ENCODE measurements around the gene STEAP4.

The STEAP4 gene

GRCh38 chr7:88230646-88231045, 76.0 kb downstream of the STEAP4 start:
- Histone ChIP-seq H3K27me3 (ENCODE audit: low read depth, low read length) (no peaks in the 10 kb centered on the region), H3K9ac (ENCODE audit: low read length) (no peak overlapping the region), H3K27ac (ENCODE audit: low read length) (no peak overlapping the region), H2AFZ (ENCODE audit: low read depth, low read length) (no peak overlapping the region), H3K4me2 (ENCODE audit: low read length) (no peak overlapping the region), H3K36me3 (replicated peaks; ENCODE audit: low read depth, low read length) (no peaks in the 10 kb centered on the region), H4K20me1 (ENCODE audit: insufficient read depth, low read length) (no peaks in the 10 kb centered on the region), H3K4me3 (ENCODE audit: low read length) (no peak overlapping the region), H3K79me2 (ENCODE audit: low read length) (no peaks in the 10 kb centered on the region), H3K9me3 (ENCODE audit: insufficient read depth, low read length) (peaks cover 5% of the 10 kb centered on the region; the same call in 1 of the 2 replicates), H3K4me1 (ENCODE audit: low read length) (no peaks in the 10 kb centered on the region)
- TF ChIP-seq EZH2phosphoT487 (IDR thresholded peaks at IDR 0.05; ENCODE audit: low read depth) = no peak
- TF ChIP-seq, protein P1, sequence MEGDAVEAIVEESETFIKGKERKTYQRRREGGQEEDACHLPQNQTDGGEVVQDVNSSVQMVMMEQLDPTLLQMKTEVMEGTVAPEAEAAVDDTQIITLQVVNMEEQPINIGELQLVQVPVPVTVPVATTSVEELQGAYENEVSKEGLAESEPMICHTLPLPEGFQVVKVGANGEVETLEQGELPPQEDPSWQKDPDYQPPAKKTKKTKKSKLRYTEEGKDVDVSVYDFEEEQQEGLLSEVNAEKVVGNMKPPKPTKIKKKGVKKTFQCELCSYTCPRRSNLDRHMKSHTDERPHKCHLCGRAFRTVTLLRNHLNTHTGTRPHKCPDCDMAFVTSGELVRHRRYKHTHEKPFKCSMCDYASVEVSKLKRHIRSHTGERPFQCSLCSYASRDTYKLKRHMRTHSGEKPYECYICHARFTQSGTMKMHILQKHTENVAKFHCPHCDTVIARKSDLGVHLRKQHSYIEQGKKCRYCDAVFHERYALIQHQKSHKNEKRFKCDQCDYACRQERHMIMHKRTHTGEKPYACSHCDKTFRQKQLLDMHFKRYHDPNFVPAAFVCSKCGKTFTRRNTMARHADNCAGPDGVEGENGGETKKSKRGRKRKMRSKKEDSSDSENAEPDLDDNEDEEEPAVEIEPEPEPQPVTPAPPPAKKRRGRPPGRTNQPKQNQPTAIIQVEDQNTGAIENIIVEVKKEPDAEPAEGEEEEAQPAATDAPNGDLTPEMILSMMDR (IDR thresholded peaks at IDR 0.05; ENCODE audit: low read depth, low read length) = no peak

DNA sequence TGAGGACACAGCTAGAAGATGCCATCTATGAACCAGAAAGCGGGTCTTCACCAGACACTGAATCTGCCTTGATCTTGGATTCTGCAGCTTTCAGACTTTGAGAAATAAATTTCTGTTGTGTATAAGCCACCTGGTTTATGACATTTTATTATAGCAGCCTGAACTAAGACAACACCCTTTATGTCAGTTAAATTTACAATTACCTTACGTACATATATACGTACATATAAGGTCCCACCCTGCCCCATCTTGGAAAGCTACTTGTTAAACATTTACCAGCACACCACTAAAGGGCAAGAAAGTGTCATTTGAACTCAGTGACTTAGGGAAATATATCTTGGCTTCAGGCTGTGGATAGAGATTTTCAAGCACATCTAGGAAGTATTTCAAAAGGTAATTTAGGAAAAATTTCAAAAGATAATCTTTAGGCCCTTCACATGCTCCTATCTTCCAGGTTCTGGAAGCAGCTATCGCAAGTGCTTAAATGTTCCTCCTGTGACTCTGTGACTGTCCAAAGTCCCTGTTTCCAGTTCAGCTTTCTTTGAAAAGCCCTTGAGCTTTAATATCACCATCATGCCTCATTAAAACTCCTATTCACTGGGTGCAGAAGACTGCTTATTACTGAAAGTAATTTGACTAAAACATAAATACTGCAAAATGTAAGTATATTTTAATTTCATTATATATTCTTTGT, 77.2 kb downstream of the STEAP4 start:
- Histone ChIP-seq H4K20me1 (ENCODE audit: insufficient read depth, low read length) (no peaks in the 10 kb centered on the region), H3K9me3 (ENCODE audit: insufficient read depth, low read length) (peaks cover 5% of the 10 kb centered on the region; the same call in 1 of the 2 replicates), H3K36me3 (replicated peaks; ENCODE audit: low read depth, low read length) (no peaks in the 10 kb centered on the region), H3K4me2 (ENCODE audit: low read length) (no peak overlapping the region), H3K27me3 (ENCODE audit: low read depth, low read length) (no peaks in the 10 kb centered on the region), H2AFZ (ENCODE audit: low read depth, low read length) (no peak overlapping the region), H3K79me2 (ENCODE audit: low read length) (no peaks in the 10 kb centered on the region), H3K4me1 (ENCODE audit: low read length) (no peaks in the 10 kb centered on the region), H3K27ac (ENCODE audit: low read length) (no peak overlapping the region), H3K9ac (ENCODE audit: low read length) (no peak overlapping the region), H3K4me3 (ENCODE audit: low read length) (no peak overlapping the region)
- no peak for TF ChIP-seq EZH2phosphoT487 (IDR thresholded peaks at IDR 0.05; ENCODE audit: low read depth)
- TF ChIP-seq, protein P1 (IDR thresholded peaks at IDR 0.05; ENCODE audit: low read depth, low read length) = no peak

DNA sequence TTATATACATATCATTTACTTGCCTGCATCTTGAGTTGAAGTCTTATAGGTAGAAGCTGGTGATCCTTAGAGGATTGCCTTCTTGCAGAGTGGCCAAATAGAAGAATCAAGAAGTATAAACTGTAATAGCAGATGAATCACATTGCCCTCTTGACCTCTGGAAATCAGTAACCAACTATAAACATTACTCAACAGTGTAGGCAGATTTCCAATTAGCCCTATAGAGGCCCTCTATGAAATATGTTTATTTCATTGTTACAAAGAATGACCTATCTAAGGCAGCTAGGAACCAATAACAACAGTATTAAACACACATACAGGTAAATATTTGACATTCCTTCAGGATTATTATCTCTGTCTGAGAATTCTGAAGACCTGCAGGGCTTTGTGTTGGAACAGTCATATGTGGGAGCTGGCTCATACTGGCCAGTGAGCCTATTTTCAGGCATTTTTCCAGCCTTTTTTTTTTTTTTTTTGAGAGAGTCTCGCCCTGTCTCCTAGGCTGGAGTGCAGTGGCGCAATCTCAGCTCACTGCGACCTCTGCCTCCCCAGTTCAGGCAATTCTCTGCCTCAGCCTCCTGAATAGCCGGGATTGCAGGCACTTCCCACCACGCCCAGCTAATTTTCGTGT, 79.7 kb downstream of the STEAP4 start:
- H4K20me1 ChIP-seq (ENCODE audit: insufficient read depth, low read length) = no peaks in the 10 kb centered on the region
- no peaks in the 10 kb centered on the region for H3K79me2 ChIP-seq (ENCODE audit: low read length)
- no peak overlapping the region for H3K27ac ChIP-seq (ENCODE audit: low read length)
- no peak for TF ChIP-seq EZH2phosphoT487 (IDR thresholded peaks at IDR 0.05; ENCODE audit: low read depth)
- TF ChIP-seq, protein P1 (IDR thresholded peaks at IDR 0.05; ENCODE audit: low read depth, low read length) = no peak
- H3K4me1 ChIP-seq (ENCODE audit: low read length) = no peaks in the 10 kb centered on the region
- H3K4me2 ChIP-seq (ENCODE audit: low read length) = no peak overlapping the region
- H3K9me3 ChIP-seq (ENCODE audit: insufficient read depth, low read length) = peaks cover 5% of the 10 kb centered on the region; the same call in 1 of the 2 replicates
- H2AFZ ChIP-seq (ENCODE audit: low read depth, low read length) = no peak overlapping the region
- H3K4me3 ChIP-seq (ENCODE audit: low read length) = no peak overlapping the region
- H3K9ac ChIP-seq (ENCODE audit: low read length) = no peak overlapping the region
- no peaks in the 10 kb centered on the region for H3K27me3 ChIP-seq (ENCODE audit: low read depth, low read length)
- H3K36me3 ChIP-seq (replicated peaks; ENCODE audit: low read depth, low read length) = no peaks in the 10 kb centered on the region

- Histone ChIP-seq H3K27ac (ENCODE audit: low read length) (no peak overlapping the region), H4K20me1 (ENCODE audit: insufficient read depth, low read length) (no peaks in the 10 kb centered on the region), H3K4me1 (ENCODE audit: low read length) (peaks cover under 1% of the 10 kb centered on the region; the same call in 1 of the 2 replicates), H3K4me3 (ENCODE audit: low read length) (no peak overlapping the region), H3K79me2 (ENCODE audit: low read length) (no peaks in the 10 kb centered on the region), H3K36me3 (replicated peaks; ENCODE audit: low read depth, low read length) (no peaks in the 10 kb centered on the region), H3K27me3 (ENCODE audit: low read depth, low read length) (no peaks in the 10 kb centered on the region), H3K9me3 (ENCODE audit: insufficient read depth, low read length) (peaks cover 5% of the 10 kb centered on the region; the same call in 1 of the 2 replicates), H3K9ac (ENCODE audit: low read length) (no peak overlapping the region), H3K4me2 (ENCODE audit: low read length) (no peak overlapping the region), H2AFZ (ENCODE audit: low read depth, low read length) (no peak overlapping the region)
- TF ChIP-seq, protein P1 (IDR thresholded peaks at IDR 0.05; ENCODE audit: low read depth, low read length) = no peak
- no peak for TF ChIP-seq EZH2phosphoT487 (IDR thresholded peaks at IDR 0.05; ENCODE audit: low read depth)
These were observed 80.5 kb downstream of the STEAP4 start for GRCh38 chr7:88226201-88226600.

All from OCI-LY3 (cell line).